C4-2B (cell line): Measurements from ENCODE around the gene GDI1.

Experiments used
- H3K27ac ChIP-seq: fragments of 450-650 bp; 2 replicates; pipeline ENCODE4 v1.5.1; 2017
- CTCF ChIP-seq: fragments of 450-650 bp; conservative IDR thresholded peaks from 2 replicates; pipeline ENCODE4 v1.5.1; 2017; ENCODE audit warnings: mild to moderate bottlenecking
- ZFX ChIP-seq: fragments of 450-650 bp; IDR thresholded peaks from 2 replicates; pipeline ENCODE4 v1.6.1; 2017

Gene GDI1

GRCh38 chrX:154436374-154436982, 476 bp upstream of the GDI1 start:
- TF ChIP-seq ZFX (no peak), CTCF (no peak)
- H3K27ac ChIP-seq = peak overlapping the region; percentile 85

- H3K27ac ChIP-seq = peak overlapping the region; percentile 85
- no peak for TF ChIP-seq ZFX
- no peak for TF ChIP-seq CTCF
Observed at GRCh38 chrX:154437971-154438893, 1.3 kb downstream of the GDI1 start.

- H3K27ac ChIP-seq = no peak overlapping the region
- TF ChIP-seq CTCF = no peak
- TF ChIP-seq ZFX = no peak
Observed at GRCh38 chrX:154439841-154440240, 2.9 kb downstream of the GDI1 start.

GRCh38 chrX:154440623-154441357, 3.8 kb downstream of the GDI1 start:
- no peak for TF ChIP-seq CTCF
- TF ChIP-seq ZFX = no peak
- H3K27ac ChIP-seq = no peak overlapping the region

- no peak for TF ChIP-seq ZFX
- TF ChIP-seq CTCF = no peak
- no peak overlapping the region for H3K27ac ChIP-seq
Observed at GRCh38 chrX:154441564-154441963, 4.6 kb downstream of the GDI1 start.

GRCh38 chrX:154441984-154442707, 5.2 kb downstream of the GDI1 start:
- H3K27ac ChIP-seq = peak overlapping the region; percentile 97; the same call in 1 of the 2 replicates
- TF ChIP-seq ZFX (no peak), CTCF (no peak)
